MM.1S (cell line): ENCODE measurements around the gene IL2.

ENCODE experiments used
- DNase-seq: peaks from one replicate; pipeline ENCODE4 v3.0.0-alpha.2; 2015
- H2AFZ ChIP-seq: fragments of 300-600 bp; sonication (generic); 2 replicates; pipeline ENCODE4 v1.6.0; 2016; ENCODE audit warnings: antibody characterized with exemption, low read length
- H3F3A ChIP-seq: fragments of 300-600 bp; sonication (generic); 2 replicates; pipeline ENCODE4 v1.6.1; 2016; ENCODE audit warnings: mild to moderate bottlenecking, antibody characterized with exemption, low read length, moderate library complexity, mixed read lengths; ENCODE audit not compliant: insufficient read depth
- H3K27ac ChIP-seq: fragments of 300-600 bp; sonication (generic); 2 replicates; pipeline ENCODE4 v1.5.1; 2016; ENCODE audit warnings: mild to moderate bottlenecking, low read length
- H3K27me3 ChIP-seq: fragments of 300-600 bp; sonication (generic); replicated peaks from 2 replicates; pipeline ENCODE4 v1.6.0; 2016; ENCODE audit warnings: low read length; ENCODE audit not compliant: insufficient read depth
- H3K36me3 ChIP-seq: fragments of 300-600 bp; sonication (generic); replicated peaks from 2 replicates; pipeline ENCODE4 v1.6.1; 2016; ENCODE audit warnings: mild to moderate bottlenecking, low read length, mixed read lengths; ENCODE audit not compliant: insufficient read depth
- H3K4me1 ChIP-seq: fragments of 300-600 bp; sonication (generic); 2 replicates; pipeline ENCODE4 v1.6.1; 2016; ENCODE audit warnings: low read length, mixed read lengths
- H3K4me2 ChIP-seq: fragments of 300-600 bp; sonication (generic); 2 replicates; pipeline ENCODE4 v1.6.0; 2016; ENCODE audit warnings: low read depth, low read length
- H3K4me3 ChIP-seq: fragments of 300-600 bp; sonication (generic); 2 replicates; pipeline ENCODE4 v1.5.1; 2016; ENCODE audit warnings: low read length, mixed read lengths
- H3K79me2 ChIP-seq: fragments of 300-600 bp; sonication (generic); 2 replicates; pipeline ENCODE4 v1.6.1; 2016; ENCODE audit warnings: mixed run types, low read length, mixed read lengths
- H3K9ac ChIP-seq: fragments of 300-600 bp; sonication (generic); 2 replicates; pipeline ENCODE4 v1.6.1; 2016; ENCODE audit warnings: low read length, mixed read lengths
- H3K9me2 ChIP-seq: fragments of 300-600 bp; sonication (generic); replicated peaks from 2 replicates; pipeline ENCODE4 v1.6.1; 2016; ENCODE audit warnings: mild to moderate bottlenecking, low read length, mixed read lengths; ENCODE audit not compliant: insufficient read depth
- H3K9me3 ChIP-seq: fragments of 300-600 bp; sonication (generic); replicated peaks from 2 replicates; pipeline ENCODE4 v1.6.1; 2016; ENCODE audit warnings: mild to moderate bottlenecking, low read length, mixed read lengths; ENCODE audit not compliant: insufficient read depth
- H4K20me1 ChIP-seq: fragments of 300-600 bp; sonication (generic); 2 replicates; pipeline ENCODE4 v1.6.1; 2016; ENCODE audit warnings: mild to moderate bottlenecking, low read length, moderate library complexity, mixed read lengths; ENCODE audit not compliant: insufficient read depth
- EZH2 ChIP-seq: fragments of 300-600 bp; sonication (generic); optimal IDR thresholded peaks from 2 replicates; pipeline ENCODE3; 2017; ENCODE audit warnings: low read depth, mild to moderate bottlenecking, antibody characterized with exemption, low read length, mixed read lengths
- EZH2phosphoT487 ChIP-seq: fragments of 300-600 bp; sonication (generic); IDR thresholded peaks from 2 replicates; pipeline ENCODE4 v1.6.1; 2018; ENCODE audit warnings: antibody characterized with exemption, low read length
- TF ChIP-seq, protein P1 (sequence below): fragments of 300-600 bp; sonication (generic); IDR thresholded peaks from 2 replicates; pipeline ENCODE4 v1.5.1; 2016; ENCODE audit warnings: antibody characterized with exemption, low read length, mixed read lengths

The IL2 gene

DNA sequence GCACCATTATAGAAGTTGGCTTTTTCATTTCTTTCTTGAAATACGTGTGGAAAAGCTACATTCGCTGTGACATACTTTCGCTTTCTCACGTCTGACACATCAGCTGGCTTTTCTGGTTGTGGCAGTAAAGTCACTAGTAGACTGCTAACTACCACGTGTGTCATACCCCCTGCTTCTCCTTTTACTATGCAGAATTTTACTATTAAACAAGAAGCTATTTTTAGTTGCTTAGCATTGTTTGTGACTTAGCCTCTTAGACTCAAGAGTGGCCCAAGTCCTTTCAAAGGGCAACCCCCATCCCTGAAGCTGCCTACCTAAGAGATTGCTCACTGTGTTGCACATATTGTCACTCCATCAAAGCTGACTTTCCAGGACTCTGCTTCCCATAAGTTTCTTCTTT is 2.1 kb upstream of the IL2 start:
- no peak for DNase-seq
- H3K9ac ChIP-seq: no peak overlapping the region
- peaks cover 12% of the 10 kb centered on the region; the same call in 1 of the 2 replicates for H3K4me1 ChIP-seq
- H3K36me3 ChIP-seq: no peaks in the 10 kb centered on the region
- no peak overlapping the region for H3K4me3 ChIP-seq
- no peaks in the 10 kb centered on the region for H4K20me1 ChIP-seq
- H3K27me3 ChIP-seq: peaks cover 13% of the 10 kb centered on the region
- H3K79me2 ChIP-seq: no peaks in the 10 kb centered on the region
- TF ChIP-seq EZH2 (no peak), EZH2phosphoT487 (no peak)
- TF ChIP-seq, protein P1, sequence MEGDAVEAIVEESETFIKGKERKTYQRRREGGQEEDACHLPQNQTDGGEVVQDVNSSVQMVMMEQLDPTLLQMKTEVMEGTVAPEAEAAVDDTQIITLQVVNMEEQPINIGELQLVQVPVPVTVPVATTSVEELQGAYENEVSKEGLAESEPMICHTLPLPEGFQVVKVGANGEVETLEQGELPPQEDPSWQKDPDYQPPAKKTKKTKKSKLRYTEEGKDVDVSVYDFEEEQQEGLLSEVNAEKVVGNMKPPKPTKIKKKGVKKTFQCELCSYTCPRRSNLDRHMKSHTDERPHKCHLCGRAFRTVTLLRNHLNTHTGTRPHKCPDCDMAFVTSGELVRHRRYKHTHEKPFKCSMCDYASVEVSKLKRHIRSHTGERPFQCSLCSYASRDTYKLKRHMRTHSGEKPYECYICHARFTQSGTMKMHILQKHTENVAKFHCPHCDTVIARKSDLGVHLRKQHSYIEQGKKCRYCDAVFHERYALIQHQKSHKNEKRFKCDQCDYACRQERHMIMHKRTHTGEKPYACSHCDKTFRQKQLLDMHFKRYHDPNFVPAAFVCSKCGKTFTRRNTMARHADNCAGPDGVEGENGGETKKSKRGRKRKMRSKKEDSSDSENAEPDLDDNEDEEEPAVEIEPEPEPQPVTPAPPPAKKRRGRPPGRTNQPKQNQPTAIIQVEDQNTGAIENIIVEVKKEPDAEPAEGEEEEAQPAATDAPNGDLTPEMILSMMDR: no peak
- no peak overlapping the region for H2AFZ ChIP-seq
- H3F3A ChIP-seq: no peaks in the 10 kb centered on the region
- H3K9me3 ChIP-seq: no peaks in the 10 kb centered on the region
- no peaks in the 10 kb centered on the region for H3K9me2 ChIP-seq
- no peak overlapping the region for H3K27ac ChIP-seq
- no peak overlapping the region for H3K4me2 ChIP-seq

DNA sequence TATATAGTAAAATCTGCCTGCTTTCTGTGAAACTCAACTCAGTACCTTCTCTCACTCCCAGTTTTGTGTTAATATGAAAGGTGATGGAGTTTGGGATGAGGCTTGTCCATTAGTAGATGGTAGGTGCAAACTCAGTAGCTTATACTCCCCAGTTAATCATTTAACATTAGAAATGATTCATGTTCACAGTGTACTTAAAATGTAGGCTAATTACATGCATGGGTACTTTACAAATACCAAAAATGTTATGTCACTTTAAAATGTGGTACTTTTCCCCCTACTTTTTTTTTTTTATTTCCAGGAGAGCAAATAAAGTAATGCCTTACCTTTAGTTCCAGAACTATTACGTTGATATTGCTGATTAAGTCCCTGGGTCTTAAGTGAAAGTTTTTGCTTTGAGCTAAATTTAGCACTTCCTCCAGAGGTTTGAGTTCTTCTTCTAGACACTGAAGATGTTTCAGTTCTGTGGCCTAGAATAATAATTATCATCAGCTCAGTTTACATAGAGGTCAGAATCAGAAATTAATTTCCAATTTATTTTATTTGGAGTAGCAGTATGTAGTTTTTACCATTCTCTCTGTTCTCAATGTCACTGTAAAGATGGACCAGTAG is 3.0 kb downstream of the IL2 start:
- Histone ChIP-seq H2AFZ (no peak overlapping the region), H4K20me1 (no peaks in the 10 kb centered on the region), H3K27me3 (peaks cover 29% of the 10 kb centered on the region), H3F3A (no peaks in the 10 kb centered on the region), H3K27ac (no peak overlapping the region), H3K4me2 (no peak overlapping the region), H3K36me3 (no peaks in the 10 kb centered on the region), H3K9ac (no peak overlapping the region), H3K4me3 (no peak overlapping the region), H3K9me2 (no peaks in the 10 kb centered on the region), H3K9me3 (no peaks in the 10 kb centered on the region), H3K4me1 (peaks cover 15% of the 10 kb centered on the region; the same call in 1 of the 2 replicates), H3K79me2 (no peaks in the 10 kb centered on the region)
- no peak for TF ChIP-seq EZH2
- TF ChIP-seq, protein P1: no peak
- TF ChIP-seq EZH2phosphoT487: no peak
- DNase-seq: peak; percentile 69

DNA sequence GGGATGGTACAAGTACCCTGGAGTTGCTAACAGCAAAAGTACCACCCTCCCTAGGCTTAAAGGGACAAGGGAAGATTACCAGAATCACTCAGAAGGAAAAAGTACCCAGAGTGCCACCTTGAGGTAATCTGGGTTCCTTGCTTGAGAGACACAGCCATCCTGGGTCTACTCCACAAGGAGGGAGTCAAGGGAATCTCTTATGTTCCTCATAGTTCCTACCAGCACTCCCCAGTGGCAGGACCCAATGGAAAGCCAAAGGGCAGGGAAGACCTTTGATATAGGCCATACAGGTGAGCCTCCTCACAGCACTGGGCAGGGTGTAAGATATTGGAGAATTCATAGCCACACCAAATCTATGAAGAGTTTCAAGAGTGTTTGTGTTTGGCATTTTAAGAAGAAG is 5.7 kb downstream of the IL2 start:
- no peaks in the 10 kb centered on the region for H4K20me1 ChIP-seq

More for the DNA sequence above, 5.7 kb downstream of the IL2 start:
- no peak for TF ChIP-seq EZH2
- TF ChIP-seq, protein P1: peak; percentile 45
- Histone ChIP-seq H3K4me1 (peaks cover 8% of the 10 kb centered on the region; the same call in 1 of the 2 replicates), H3K27me3 (peaks cover 20% of the 10 kb centered on the region), H3F3A (no peaks in the 10 kb centered on the region), H3K9me2 (no peaks in the 10 kb centered on the region), H3K9ac (no peak overlapping the region), H3K4me3 (no peak overlapping the region), H3K79me2 (no peaks in the 10 kb centered on the region), H3K4me2 (no peak overlapping the region), H3K27ac (no peak overlapping the region), H3K36me3 (no peaks in the 10 kb centered on the region), H2AFZ (no peak overlapping the region), H3K9me3 (no peaks in the 10 kb centered on the region)
- no peak for DNase-seq
